ENCODE measurements around the gene MYL7.

MYL7 gene

GRCh38 chr7:44105832-44106231, 35.3 kb downstream of the MYL7 start:
- Histone ChIP-seq H3K9ac (ENCODE audit: low read depth in 1 of 2, low read length in 2 of 2) (no peak overlapping the region), H3K36me3 (ENCODE audit: control insufficient read depth in 2 of 2, insufficient read depth in 2 of 2, low read length in 2 of 2) (no peaks in the 10 kb centered on the region), H3K4me1 (ENCODE audit: control insufficient read depth in 2 of 2, insufficient read depth in 2 of 2, low read length in 2 of 2) (peaks cover 3 to 6% of the 10 kb centered on the region in 2 donors), H3K27ac (ENCODE audit: low read depth in 2 of 2, low read length in 2 of 2) (no peak overlapping the region), H3K9me3 (ENCODE audit: control insufficient read depth in 2 of 2, low read length in 2 of 2) (no peaks in the 10 kb centered on the region), H3K4me3 (ENCODE audit: low read length in 2 of 2) (peak overlapping the region in 1 of 2 donors; percentile 75), H3K27me3 (ENCODE audit: control insufficient read depth in 2 of 2, insufficient read depth in 2 of 2, low read length in 2 of 2) (peaks cover 7 to 17% of the 10 kb centered on the region in 2 donors)

- peaks cover 7 to 17% of the 10 kb centered on the region in 2 donors for H3K27me3 ChIP-seq (ENCODE audit: control insufficient read depth in 2 of 2, insufficient read depth in 2 of 2, low read length in 2 of 2)
Measured at GRCh38 chr7:44104860-44105771, 36.0 kb downstream of the MYL7 start.

GRCh38 chr7:44103923-44104859, 36.9 kb downstream of the MYL7 start, which contains the start of gene AEBP1:
Gene AEBP1, plus strand, starts transcription at chr7:44104345. Its CDS starts 321 bp downstream, at chr7:44104666.
- Histone ChIP-seq H3K27ac (ENCODE audit: low read depth in 2 of 2, low read length in 2 of 2) (peak within 1 kb of the TSS; percentile 51 to 72), H3K27me3 (ENCODE audit: control insufficient read depth in 2 of 2, insufficient read depth in 2 of 2, low read length in 2 of 2) (peaks cover 7 to 17% of the 10 kb centered on the region in 2 donors), H3K36me3 (ENCODE audit: control insufficient read depth in 2 of 2, insufficient read depth in 2 of 2, low read length in 2 of 2) (no peaks in the 10 kb centered on the region), H3K4me1 (ENCODE audit: control insufficient read depth in 2 of 2, insufficient read depth in 2 of 2, low read length in 2 of 2) (peaks cover 5 to 6% of the 10 kb centered on the region in 2 donors), H3K9me3 (ENCODE audit: control insufficient read depth in 2 of 2, low read length in 2 of 2) (no peaks in the 10 kb centered on the region), H3K4me3 (ENCODE audit: low read length in 2 of 2) (peak within 1 kb of the TSS; percentile 59 to 75), H3K9ac (ENCODE audit: low read depth in 1 of 2, low read length in 2 of 2) (peak within 1 kb of the TSS; percentile 26 to 52)

More at GRCh38 chr7:44104860-44105771, 36.0 kb downstream of the MYL7 start:
- H3K9me3 ChIP-seq (ENCODE audit: control insufficient read depth in 2 of 2, low read length in 2 of 2): no peaks in the 10 kb centered on the region
- peak overlapping the region; percentile 26 to 52 for H3K9ac ChIP-seq (ENCODE audit: low read depth in 1 of 2, low read length in 2 of 2)
- H3K4me3 ChIP-seq (ENCODE audit: low read length in 2 of 2): peak overlapping the region; percentile 59 to 75
- no peaks in the 10 kb centered on the region for H3K36me3 ChIP-seq (ENCODE audit: control insufficient read depth in 2 of 2, insufficient read depth in 2 of 2, low read length in 2 of 2)
- peaks cover 5 to 6% of the 10 kb centered on the region in 2 donors for H3K4me1 ChIP-seq (ENCODE audit: control insufficient read depth in 2 of 2, insufficient read depth in 2 of 2, low read length in 2 of 2)
- H3K27ac ChIP-seq (ENCODE audit: low read depth in 2 of 2, low read length in 2 of 2): peak overlapping the region; percentile 51 to 72

GRCh38 chr7:44103566-44103922, 37.6 kb downstream of the MYL7 start:
- peak overlapping the region in 1 of 2 donors; percentile 48 for H3K27ac ChIP-seq (ENCODE audit: low read depth in 2 of 2, low read length in 2 of 2)

GRCh38 chr7:44102846-44103565, 38.1 kb downstream of the MYL7 start:
- Histone ChIP-seq H3K27me3 (ENCODE audit: control insufficient read depth in 2 of 2, insufficient read depth in 2 of 2, low read length in 2 of 2) (peaks cover 7 to 17% of the 10 kb centered on the region in 2 donors), H3K9me3 (ENCODE audit: control insufficient read depth in 2 of 2, low read length in 2 of 2) (no peaks in the 10 kb centered on the region), H3K4me1 (ENCODE audit: control insufficient read depth in 2 of 2, insufficient read depth in 2 of 2, low read length in 2 of 2) (peaks cover 5 to 6% of the 10 kb centered on the region in 2 donors), H3K4me3 (ENCODE audit: low read length in 2 of 2) (no peak overlapping the region), H3K9ac (ENCODE audit: low read depth in 1 of 2, low read length in 2 of 2) (no peak overlapping the region), H3K36me3 (ENCODE audit: control insufficient read depth in 2 of 2, insufficient read depth in 2 of 2, low read length in 2 of 2) (no peaks in the 10 kb centered on the region), H3K27ac (ENCODE audit: low read depth in 2 of 2, low read length in 2 of 2) (peak overlapping the region in 1 of 2 donors; percentile 40)

More at GRCh38 chr7:44103566-44103922, 37.6 kb downstream of the MYL7 start:
- Histone ChIP-seq H3K9me3 (ENCODE audit: control insufficient read depth in 2 of 2, low read length in 2 of 2) (no peaks in the 10 kb centered on the region), H3K4me1 (ENCODE audit: control insufficient read depth in 2 of 2, insufficient read depth in 2 of 2, low read length in 2 of 2) (peaks cover 5 to 6% of the 10 kb centered on the region in 2 donors), H3K36me3 (ENCODE audit: control insufficient read depth in 2 of 2, insufficient read depth in 2 of 2, low read length in 2 of 2) (no peaks in the 10 kb centered on the region), H3K9ac (ENCODE audit: low read depth in 1 of 2, low read length in 2 of 2) (no peak overlapping the region), H3K4me3 (ENCODE audit: low read length in 2 of 2) (peak overlapping the region; percentile 13 to 30), H3K27me3 (ENCODE audit: control insufficient read depth in 2 of 2, insufficient read depth in 2 of 2, low read length in 2 of 2) (peaks cover 7 to 17% of the 10 kb centered on the region in 2 donors)

- no peaks in the 10 kb centered on the region for H3K9me3 ChIP-seq (ENCODE audit: control insufficient read depth in 2 of 2, low read length in 2 of 2)
- H3K9ac ChIP-seq (ENCODE audit: low read depth in 1 of 2, low read length in 2 of 2): no peak overlapping the region
- H3K27ac ChIP-seq (ENCODE audit: low read depth in 2 of 2, low read length in 2 of 2): peak overlapping the region; percentile 34 to 40
- no peaks in the 10 kb centered on the region for H3K36me3 ChIP-seq (ENCODE audit: control insufficient read depth in 2 of 2, insufficient read depth in 2 of 2, low read length in 2 of 2)
- peaks cover 7 to 17% of the 10 kb centered on the region in 2 donors for H3K27me3 ChIP-seq (ENCODE audit: control insufficient read depth in 2 of 2, insufficient read depth in 2 of 2, low read length in 2 of 2)
- H3K4me1 ChIP-seq (ENCODE audit: control insufficient read depth in 2 of 2, insufficient read depth in 2 of 2, low read length in 2 of 2): peaks cover 5 to 6% of the 10 kb centered on the region in 2 donors
- H3K4me3 ChIP-seq (ENCODE audit: low read length in 2 of 2): no peak overlapping the region
Measured at GRCh38 chr7:44101966-44102845, 38.9 kb downstream of the MYL7 start.

GRCh38 chr7:44101303-44101965, 39.7 kb downstream of the MYL7 start:
- Histone ChIP-seq H3K36me3 (ENCODE audit: control insufficient read depth in 2 of 2, insufficient read depth in 2 of 2, low read length in 2 of 2) (no peaks in the 10 kb centered on the region), H3K9me3 (ENCODE audit: control insufficient read depth in 2 of 2, low read length in 2 of 2) (no peaks in the 10 kb centered on the region), H3K9ac (ENCODE audit: low read depth in 1 of 2, low read length in 2 of 2) (no peak overlapping the region), H3K27me3 (ENCODE audit: control insufficient read depth in 2 of 2, insufficient read depth in 2 of 2, low read length in 2 of 2) (peaks cover 7 to 17% of the 10 kb centered on the region in 2 donors), H3K4me1 (ENCODE audit: control insufficient read depth in 2 of 2, insufficient read depth in 2 of 2, low read length in 2 of 2) (peaks cover 5 to 6% of the 10 kb centered on the region in 2 donors), H3K27ac (ENCODE audit: low read depth in 2 of 2, low read length in 2 of 2) (peak overlapping the region; percentile 40 to 48), H3K4me3 (ENCODE audit: low read length in 2 of 2) (no peak overlapping the region)

GRCh38 chr7:44100458-44101302, 40.5 kb downstream of the MYL7 start:
- H3K27ac ChIP-seq (ENCODE audit: low read depth in 2 of 2, low read length in 2 of 2): peak overlapping the region; percentile 40 to 48
- no peaks in the 10 kb centered on the region for H3K9me3 ChIP-seq (ENCODE audit: control insufficient read depth in 2 of 2, low read length in 2 of 2)
- H3K36me3 ChIP-seq (ENCODE audit: control insufficient read depth in 2 of 2, insufficient read depth in 2 of 2, low read length in 2 of 2): no peaks in the 10 kb centered on the region
- peaks cover 5 to 6% of the 10 kb centered on the region in 2 donors for H3K4me1 ChIP-seq (ENCODE audit: control insufficient read depth in 2 of 2, insufficient read depth in 2 of 2, low read length in 2 of 2)
- H3K9ac ChIP-seq (ENCODE audit: low read depth in 1 of 2, low read length in 2 of 2): no peak overlapping the region
- peaks cover 7 to 16% of the 10 kb centered on the region in 2 donors for H3K27me3 ChIP-seq (ENCODE audit: control insufficient read depth in 2 of 2, insufficient read depth in 2 of 2, low read length in 2 of 2)
- H3K4me3 ChIP-seq (ENCODE audit: low read length in 2 of 2): no peak overlapping the region

All from mucosa of rectum (tissue), 2 donors.